NCI-H2196 treated with DMSO at 0.1 percent for 48 hours (cell line): Measurements from ENCODE around the gene LSM14A.
A peak's percentile ranks its signal among the peaks of the same experiment; 100 is the strongest.
"Not testable (repeated sequence)": the region's sequence is repeated elsewhere in the genome, so short reads cannot be mapped to it uniquely, and the experiment has no call there.

ENCODE experiments used
- DNase-seq: peaks from one replicate; lab custom pipeline; 2025; ENCODE audit not compliant: unreplicated experiment; lab: John Stamatoyannopoulos, UW

Gene LSM14A

DNA sequence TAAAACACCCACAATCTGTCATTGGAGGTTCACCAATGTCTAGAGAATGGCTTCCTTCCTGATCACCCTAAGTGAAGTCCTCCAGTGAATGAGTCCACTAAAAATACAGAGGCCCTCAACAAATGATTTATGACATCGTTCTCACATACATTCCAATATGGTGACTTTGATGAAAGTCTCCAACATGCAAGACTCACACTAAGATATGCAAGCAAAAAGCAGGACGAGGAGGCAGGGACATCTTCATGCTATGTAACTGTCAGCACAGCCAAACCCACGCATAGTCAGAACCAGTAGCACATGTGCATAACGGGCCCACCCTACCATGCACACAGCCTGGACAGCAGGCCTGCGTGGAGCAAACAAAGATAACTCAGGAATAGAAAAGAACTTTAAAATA is 16.6 kb upstream of the LSM14A start:
- no peak for DNase-seq

DNA sequence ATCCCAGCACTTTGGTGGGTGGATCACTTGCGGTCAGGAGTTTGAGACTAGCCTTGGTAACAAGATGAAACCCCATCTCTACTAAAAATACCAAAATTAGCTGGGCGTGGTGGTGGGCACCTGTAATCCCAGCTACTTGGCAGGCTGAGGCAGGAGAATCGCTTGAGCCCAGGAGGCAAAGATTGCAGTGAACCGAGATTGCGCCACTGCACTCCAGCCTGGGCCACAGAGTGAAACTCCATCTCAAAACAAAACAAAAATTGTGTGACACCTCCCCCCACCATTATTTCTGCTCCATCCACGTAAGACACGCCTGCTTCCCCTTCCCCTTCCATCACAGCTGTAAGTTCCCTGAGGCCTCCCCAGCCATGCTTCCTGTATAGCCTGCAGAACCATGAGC is 13.3 kb upstream of the LSM14A start:
- DNase-seq = not testable (repeated sequence)

DNA sequence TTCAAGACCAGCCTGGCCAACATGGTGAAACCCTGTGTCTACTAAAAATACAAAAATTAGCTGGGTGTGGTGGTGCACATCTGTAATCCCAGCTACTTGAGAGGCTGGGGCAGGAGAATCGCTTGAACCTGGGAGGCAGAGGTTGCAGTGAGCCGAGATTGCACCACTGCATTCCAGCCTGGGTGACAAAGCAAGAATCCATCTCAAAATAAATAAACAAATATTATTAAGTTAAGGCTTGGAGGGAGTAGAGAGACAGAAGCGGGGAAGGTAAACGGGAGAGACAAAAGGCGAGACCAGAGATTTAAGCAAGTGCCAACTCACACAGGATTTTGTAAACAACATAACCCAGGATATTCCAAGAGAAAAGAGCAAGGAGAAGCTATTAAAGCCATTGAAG is 12.8 kb upstream of the LSM14A start:
- DNase-seq = not testable (repeated sequence)

DNA sequence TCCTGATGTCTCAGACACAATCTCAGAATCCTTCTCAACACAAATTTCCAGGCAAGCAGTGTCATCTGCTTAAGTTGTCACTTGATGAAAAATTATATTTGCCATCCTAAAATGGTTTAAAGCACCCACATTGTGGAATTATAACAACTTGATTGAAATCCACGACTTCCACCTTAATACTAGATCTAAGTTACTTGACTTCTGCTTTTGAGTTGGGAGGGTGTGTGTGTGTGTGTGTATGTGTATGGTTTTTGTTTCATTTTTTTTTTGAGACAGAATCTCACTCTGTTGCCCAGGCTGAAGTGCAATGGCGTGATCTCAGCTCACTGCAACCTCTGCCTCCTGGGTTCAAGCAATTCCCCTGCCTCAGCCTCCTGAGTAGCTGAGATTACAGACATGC is 10.4 kb upstream of the LSM14A start:
- not testable (repeated sequence) for DNase-seq

DNA sequence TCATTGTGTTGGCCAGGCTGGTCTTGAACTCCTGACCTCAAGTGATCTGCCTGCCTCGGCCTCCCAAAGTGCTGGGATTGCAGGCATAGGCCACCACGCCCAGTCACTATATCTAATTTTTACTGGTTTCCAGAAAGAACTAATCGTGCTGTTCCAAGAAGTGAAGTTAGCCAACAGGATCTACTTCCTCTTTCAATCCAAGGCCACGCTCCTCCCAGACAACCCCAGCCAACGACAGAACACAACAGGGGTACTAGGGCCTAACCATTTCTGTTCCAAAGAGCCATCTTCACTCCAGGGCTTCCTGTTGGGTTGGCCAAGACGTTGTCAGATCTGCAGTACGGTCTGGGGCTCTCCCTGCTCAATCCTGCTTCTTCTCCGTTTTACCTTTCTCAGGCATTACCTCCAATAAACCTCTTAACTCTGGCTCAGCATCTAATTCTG is 7.0 kb upstream of the LSM14A start:
- no peak for DNase-seq

DNA sequence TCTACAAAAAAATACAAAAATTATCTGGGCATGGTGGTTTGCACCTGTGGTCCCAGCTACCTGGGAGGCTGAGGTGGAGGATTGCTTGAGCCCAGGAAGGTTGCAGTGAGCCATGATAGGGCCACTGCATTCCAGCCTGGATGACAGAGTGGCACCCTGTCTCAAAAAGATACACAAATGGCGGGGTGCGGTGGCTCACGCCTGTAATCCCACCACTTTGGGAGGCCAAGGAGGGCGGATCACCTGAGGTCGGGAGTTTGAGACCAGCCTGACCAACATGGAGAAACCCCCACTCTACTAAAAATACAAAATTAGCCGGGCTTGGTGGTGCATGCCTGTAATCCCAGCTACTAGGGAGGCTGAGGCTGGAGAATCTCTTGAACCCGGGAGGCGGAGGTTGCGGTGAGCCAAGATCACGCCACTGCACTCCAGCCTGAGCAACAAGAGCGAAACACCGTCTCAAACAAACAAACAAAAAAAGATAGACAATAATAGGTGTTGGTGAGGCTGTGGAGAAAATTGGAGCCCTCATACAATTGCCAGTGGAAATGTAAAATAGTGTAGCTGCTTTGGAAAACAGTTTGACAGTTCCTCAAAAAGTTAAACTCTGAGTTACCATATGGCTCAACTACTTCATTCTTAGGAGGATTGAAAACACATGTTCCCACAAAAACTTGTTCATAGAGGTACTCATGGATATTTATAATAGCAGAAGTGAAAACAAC is 2.7 kb upstream of the LSM14A start:
- DNase-seq = not testable (repeated sequence)

DNA sequence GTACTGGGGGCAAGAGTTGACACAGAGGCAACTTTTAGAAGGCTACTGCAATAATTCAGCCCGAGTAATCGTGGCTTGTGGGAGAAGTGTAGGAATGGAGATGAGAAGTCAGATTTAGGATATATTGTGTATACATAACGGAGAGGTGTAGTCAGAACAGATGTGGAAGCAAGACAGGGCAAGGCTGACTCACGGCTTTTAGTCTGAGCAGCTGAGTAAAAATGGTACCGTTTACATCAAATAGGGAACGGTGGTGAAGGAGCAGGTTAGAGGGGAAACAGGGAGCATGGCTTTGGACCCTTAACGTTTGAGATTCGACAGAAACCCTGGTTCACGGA is 796 bp upstream of the LSM14A start:
- DNase-seq = no peak

DNA sequence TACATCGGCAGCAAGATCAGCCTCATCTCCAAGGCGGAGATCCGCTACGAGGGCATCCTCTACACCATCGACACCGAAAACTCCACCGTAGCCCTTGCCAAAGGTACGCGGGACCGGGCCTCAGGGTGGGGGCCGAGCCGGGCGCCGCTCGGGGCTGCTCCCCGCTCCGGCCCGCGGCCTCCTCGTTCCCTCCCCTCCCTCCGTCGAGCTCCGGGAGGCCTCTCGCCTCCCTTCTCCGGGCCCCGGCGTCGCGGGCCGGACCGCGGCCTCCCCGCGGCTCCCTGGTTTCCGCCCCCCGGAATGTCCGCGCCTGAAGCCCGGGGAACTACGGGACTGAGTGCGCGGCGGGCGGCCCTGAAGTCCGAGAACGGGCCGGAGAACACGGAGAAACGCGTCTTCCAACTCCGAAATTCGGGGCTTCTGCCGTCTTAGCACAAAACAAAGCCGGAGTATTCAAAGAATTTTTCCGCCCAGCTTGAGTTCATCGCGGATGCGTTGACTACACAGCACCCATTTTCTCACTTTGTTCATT is 423 bp downstream of the LSM14A start:
- no peak for DNase-seq

DNA sequence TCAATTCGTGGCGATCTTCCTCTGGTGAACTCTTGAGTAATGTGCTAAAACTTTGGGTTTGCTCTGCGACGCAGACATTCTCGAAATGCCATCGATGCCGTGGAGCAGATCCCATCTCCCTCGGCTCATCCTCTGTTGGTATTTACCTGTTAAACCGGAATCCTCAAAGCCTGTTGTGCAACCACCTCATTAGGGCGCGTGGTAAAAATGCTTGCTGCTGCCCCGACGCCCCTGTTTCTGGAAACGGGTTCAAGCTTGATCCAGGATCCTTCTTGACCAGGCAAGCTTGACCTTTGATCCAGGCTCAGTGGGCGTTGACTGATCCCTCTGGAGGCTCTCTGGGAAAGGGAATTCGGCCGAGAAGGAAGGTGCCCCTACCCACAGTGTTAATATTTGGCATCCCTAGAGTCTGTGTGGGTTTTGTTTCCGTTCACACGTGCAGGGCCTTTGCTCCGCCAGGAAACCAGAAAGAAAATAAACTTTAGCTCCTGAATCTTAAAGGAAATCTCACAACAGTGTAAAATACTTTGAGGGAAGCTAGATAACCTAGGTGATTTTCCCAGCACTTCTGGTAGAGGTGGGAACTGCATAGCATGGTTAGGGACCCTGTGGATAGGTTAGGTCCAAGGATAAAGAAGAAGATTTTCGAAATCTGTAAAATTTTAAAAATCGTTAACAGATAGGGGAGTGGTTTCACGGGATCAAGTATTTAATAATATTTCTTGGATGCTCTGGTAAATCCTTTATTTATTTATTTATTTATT is 1.1 kb downstream of the LSM14A start:
- DNase-seq = no peak

DNA sequence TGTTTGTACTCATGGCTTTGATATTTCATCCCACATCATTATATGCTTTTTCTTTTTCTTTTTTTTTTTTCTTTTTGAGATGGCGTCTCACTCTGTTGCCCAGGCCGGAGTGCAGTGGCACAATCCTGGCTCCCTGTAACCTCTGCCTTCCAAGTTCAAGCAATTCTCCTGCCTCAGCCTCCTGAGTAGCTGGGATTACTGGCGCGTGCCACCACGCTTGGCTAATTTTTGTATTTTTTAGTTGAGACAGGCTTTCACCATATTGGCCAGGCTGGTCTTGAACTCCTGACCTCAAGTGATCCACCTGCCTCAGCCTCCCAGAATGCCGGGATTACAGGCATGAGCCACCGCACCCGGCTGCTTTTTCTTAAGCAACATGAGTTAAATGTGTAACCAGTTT is 2.9 kb downstream of the LSM14A start:
- DNase-seq = not testable (repeated sequence)

DNA sequence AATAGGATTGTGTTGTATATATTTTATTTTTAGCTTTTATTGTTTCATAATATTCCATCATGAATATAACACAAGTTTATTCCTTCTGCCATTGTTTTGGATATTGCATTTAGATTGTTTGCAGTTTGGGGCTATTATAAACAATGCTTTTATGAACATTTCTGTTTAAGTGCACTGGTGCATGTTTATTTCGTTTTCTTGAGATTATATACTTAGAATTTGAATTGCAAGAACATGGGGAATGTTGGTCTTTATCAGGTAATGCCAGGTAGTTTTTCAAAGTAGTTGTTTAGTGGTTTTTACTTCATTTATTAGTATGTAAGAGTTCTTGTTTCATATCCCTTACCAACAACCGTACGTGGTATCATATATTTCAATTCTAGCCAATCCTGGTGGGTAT is 4.3 kb downstream of the LSM14A start:
- no peak for DNase-seq

DNA sequence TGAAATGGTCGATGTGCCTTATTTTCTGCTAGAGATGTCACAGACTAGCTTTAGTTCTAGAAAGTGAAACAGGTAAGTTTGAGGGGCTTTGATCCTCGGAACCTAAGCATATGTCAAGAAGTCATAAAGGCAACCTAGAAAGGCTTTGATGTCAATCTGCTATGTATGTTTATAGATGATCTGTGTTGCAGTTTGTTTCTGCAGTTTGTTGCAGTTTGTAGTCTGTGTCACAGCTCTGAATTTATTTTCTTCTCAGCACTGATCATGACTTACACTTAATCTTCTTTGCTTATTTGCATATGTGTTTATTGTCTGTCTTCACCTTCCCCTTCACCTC is 5.9 kb downstream of the LSM14A start:
- no peak for DNase-seq

DNA sequence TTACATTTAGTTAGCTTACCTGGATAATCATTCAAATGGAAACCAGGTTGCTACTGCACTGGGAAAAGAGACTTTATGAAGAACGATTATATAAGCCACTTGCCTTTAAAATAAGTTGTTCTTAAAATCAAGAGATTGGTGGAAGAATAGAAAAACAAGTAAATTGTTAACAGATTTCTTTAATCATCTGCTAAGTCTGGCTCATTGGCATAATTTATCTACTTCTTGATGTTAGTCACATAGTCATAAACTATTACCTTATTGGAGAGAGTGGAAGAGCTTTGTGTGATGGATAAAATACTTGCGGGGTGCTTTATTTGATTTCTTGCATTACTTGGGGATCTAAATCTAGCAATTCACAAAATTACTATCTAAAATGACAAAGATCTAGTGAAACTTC is 6.8 kb downstream of the LSM14A start:
- DNase-seq = no peak

DNA sequence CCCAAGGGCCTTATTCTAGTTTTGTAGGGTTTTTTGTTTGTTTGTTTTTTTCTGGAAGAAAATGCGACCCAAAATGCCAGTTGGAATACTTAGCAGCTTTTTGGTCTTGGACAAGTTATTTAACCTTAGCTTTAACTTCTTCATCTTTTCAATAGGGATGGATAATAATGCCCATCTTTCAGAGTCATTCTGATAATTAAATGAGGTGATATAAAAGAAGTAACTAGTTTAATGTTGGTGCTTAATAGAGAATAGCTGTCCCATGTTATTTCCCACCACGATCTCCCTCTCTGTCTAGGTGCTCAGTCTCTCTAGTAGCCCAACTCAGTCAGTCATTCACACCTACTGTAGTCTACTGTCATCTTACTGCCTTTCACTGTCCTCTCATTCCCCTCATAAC is 8.0 kb downstream of the LSM14A start:
- no peak for DNase-seq

DNA sequence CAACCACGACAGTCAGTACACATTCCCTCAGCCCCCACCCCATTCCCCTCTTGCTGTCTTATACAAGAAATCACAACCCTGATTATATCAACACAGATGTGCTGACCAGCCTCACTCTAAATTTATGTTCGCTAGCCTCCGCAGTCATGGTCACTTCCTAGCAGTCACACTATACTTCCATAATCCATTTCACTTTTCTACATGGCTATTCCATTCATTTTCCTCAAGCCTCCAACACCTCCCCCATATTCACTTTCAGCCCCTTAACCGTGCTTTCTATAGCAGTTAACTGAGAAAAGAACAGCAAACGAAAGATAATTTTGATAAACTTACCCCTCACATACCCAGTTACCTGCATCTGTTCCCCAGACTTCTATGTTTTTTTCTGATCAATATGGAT is 8.4 kb downstream of the LSM14A start:
- DNase-seq = no peak

DNA sequence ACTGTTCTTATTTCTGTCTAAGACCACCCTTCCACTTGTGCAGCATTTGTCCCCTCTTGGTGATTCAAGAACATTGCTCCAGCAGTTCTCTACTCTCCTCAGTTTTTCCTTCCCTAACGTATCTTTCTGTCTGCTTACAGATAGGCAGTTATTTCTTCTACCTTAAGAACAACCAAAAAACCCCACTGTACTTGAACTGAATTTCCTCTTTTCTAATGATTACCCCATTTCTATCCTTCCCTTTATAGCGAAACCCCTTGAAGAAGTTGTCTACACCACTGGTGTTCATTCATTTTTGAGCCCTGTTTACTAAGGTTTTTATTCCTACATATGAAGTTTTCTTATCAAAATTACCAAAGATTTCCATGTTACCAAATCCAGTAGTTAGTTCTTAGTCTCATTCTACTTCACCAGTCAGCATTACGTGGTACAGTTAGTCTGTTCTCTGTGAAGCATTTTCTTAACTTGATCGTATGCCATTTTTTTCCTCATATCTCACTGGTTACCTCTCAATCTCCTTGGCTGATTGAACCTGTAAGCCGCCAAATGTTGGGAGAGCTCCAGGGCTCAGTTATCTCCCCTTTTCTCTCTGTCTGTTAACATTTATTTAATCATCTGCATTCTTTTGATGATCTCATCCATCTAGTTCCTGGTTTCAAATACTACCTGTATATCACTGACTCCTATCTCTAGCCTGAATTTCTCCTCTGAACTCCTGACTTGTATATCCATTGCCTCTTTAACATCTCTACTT is 9.0 kb downstream of the LSM14A start:
- peak; percentile 32 for DNase-seq

DNA sequence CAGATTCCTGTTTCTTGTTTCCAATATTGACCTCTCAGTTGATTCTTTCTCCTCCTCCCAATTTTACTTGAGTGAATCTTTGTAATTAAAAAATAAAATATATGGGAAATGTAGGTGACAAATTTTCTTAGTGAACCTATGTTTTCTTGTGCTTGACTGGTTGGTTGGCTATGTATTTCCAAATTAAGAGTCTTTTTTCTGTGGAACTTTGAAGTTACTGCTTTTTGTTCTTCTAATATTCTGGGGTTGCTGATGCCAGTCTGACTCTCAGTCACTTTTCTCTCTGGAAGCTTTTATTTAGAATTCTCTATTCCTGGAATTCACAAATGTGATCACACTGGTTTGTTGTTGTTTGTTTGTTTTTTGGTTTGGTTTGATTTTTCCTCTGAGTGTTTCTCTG is 9.8 kb downstream of the LSM14A start:
- DNase-seq = no peak

DNA sequence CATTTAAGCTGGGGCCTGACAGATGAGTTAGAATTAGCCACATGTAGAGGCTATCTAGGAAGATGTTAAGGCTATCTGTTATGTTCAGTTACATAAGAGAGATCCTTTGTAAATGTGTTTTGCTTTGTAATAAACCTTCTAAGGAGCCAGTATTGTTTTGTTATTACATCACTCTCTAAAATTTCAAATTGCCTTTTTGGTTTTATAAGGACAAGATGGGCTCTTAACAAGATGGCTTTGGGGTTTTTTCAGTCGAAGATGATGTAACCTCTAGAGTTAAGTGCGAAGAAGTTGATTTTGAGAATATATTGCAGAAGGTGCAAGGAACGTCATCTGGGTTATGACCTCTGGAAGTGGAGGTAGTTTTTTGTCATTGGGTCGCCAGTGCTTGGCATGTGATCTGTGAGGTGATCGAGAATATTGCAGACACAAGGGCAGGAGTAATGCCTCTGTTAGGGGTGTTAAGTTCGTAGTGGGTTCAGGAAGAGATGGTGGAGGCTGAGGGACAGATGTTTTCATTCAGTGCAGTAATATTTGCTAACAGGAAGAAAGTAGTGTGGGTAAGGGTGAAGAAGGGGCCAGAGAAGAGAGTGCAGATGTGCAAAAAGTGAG is 12.7 kb downstream of the LSM14A start:
- DNase-seq = no peak

DNA sequence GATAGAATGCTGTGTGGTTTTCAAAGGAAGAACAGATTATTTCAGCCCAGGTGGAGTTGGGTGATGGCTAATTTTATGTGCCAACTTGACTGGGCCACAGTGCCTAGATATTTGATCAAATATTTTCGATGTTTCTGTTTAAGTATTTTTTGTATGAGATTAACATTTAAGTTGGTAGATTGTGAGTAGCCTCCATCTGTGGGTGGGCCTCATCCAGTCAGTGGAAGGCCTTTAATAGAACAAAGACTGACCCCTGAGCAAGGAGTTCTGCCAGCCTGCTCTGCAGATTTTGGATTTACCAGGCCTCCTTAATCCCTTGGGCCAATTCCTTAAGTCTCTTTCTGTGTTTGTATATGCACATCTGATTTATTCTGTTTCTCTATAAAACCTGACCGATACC is 13.9 kb downstream of the LSM14A start:
- no peak for DNase-seq

DNA sequence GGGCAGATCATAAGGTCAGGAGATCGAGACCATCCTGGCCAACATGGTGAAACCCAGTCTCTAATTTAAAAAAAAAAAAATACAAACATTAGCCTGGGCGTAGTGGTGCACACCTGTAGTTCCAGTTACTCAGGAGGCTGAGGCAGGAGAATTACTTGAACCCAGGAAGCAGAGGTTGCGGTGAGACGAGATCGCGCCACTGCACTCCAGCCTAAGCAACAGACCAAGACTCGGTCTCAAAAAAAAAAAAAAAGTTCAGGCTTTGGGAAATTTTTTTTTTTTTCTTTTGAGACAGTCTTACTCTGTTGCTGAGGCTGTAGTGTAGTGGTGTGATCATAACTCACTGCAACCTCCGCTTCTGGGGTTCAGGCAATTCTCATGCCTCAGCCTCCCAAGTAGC is 14.7 kb downstream of the LSM14A start:
- DNase-seq = no peak

DNA sequence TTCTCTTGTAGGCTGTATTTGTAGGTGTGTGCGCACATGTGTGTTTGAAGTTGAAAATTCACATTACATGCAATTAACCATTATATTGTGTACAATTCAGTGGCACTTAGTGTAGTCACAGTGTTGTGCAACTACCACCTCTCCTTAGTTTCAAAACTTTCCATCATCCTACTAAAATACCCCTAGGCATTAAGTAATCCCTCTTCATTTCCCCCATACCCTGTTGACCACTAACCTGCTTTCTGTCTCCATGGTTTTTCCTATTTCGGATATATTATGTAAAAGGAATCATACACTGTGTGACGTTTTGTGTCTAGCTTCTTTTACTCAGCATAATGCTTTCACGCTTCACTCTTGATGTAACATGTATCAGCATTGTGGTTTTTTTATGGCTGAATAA is 16.1 kb downstream of the LSM14A start:
- DNase-seq = no peak
